ENCODE data around the gene FHIT. TPM values are rescaled to one million over a fixed set of nuclear protein-coding genes. Genes with fewer than 3 reads are reported as not detected.

Gene FHIT
- total RNA-seq, 1 experiment from 2014 or later: 9.8 TPM

GRCh38 chr3:61057464-61057863 lies 193.8 kb downstream of the FHIT start:
- BruUV-seq (replicated peaks): no TSS peak
- Histone ChIP-seq H3K79me2 (ENCODE audit: low read depth) (no peaks in the 10 kb centered on the region), H3K4me1 (replicated peaks; ENCODE audit: insufficient read depth) (no peaks in the 10 kb centered on the region), H3K4me2 (no peak overlapping the region), H3F3A (ENCODE audit: insufficient read depth, low read depth) (no peaks in the 10 kb centered on the region), H2AFZ (no peak overlapping the region), H3K4me3 (no peak overlapping the region), H3K27ac (no peak overlapping the region), H4K20me1 (ENCODE audit: insufficient read depth) (no peaks in the 10 kb centered on the region), H3K27me3 (ENCODE audit: insufficient read depth, low read depth) (no peaks in the 10 kb centered on the region), H3K9me3 (ENCODE audit: insufficient read depth, low read depth) (no peaks in the 10 kb centered on the region), H3K36me3 (ENCODE audit: low read depth) (no peaks in the 10 kb centered on the region), H3K9me2 (ENCODE audit: insufficient read depth) (no peaks in the 10 kb centered on the region)
- ChIA-PET CTCF (no interaction called here), POLR2A (ENCODE audit: unreplicated experiment) (no interaction called here)
- TF ChIP-seq CTCF (conservative IDR thresholded peaks at IDR 0.05) (no peak), EZH2 (IDR thresholded peaks at IDR 0.05; ENCODE audit: low read depth) (no peak)
- DNase-seq: no peak
- intact Hi-C loops (cut with micrococcal nuclease; ENCODE audit: unreplicated experiment): no loop called here

- DNase-seq: no peak
- intact Hi-C loops (cut with micrococcal nuclease; ENCODE audit: unreplicated experiment): no loop called here
- TF ChIP-seq CTCF (conservative IDR thresholded peaks at IDR 0.05) (no peak), EZH2 (IDR thresholded peaks at IDR 0.05; ENCODE audit: low read depth) (no peak)
Observed at GRCh38 chr3:61055447-61055846, 195.8 kb downstream of the FHIT start.

GRCh38 chr3:61053781-61054496 lies 197.3 kb downstream of the FHIT start:
- Histone ChIP-seq H3K4me3 (no peak overlapping the region), H3K9me2 (ENCODE audit: insufficient read depth) (no peaks in the 10 kb centered on the region), H3K9me3 (ENCODE audit: insufficient read depth, low read depth) (no peaks in the 10 kb centered on the region), H3K27me3 (ENCODE audit: insufficient read depth, low read depth) (no peaks in the 10 kb centered on the region), H3K4me2 (no peak overlapping the region), H4K20me1 (ENCODE audit: insufficient read depth) (no peaks in the 10 kb centered on the region), H2AFZ (no peak overlapping the region), H3K4me1 (replicated peaks; ENCODE audit: insufficient read depth) (no peaks in the 10 kb centered on the region), H3F3A (ENCODE audit: insufficient read depth, low read depth) (no peaks in the 10 kb centered on the region), H3K27ac (no peak overlapping the region), H3K79me2 (ENCODE audit: low read depth) (no peaks in the 10 kb centered on the region), H3K36me3 (ENCODE audit: low read depth) (no peaks in the 10 kb centered on the region)
- CTCF ChIA-PET: no interaction called here
- POLR2A ChIA-PET (ENCODE audit: unreplicated experiment): no interaction called here
- BruUV-seq (replicated peaks): no TSS peak
- intact Hi-C loops (cut with micrococcal nuclease; ENCODE audit: unreplicated experiment): no loop called here
- TF ChIP-seq EZH2 (IDR thresholded peaks at IDR 0.05; ENCODE audit: low read depth) (no peak), CTCF (conservative IDR thresholded peaks at IDR 0.05) (no peak)
- no peak for DNase-seq

More at GRCh38 chr3:61055447-61055846, 195.8 kb downstream of the FHIT start:
- no peaks in the 10 kb centered on the region for H3K9me3 ChIP-seq (ENCODE audit: insufficient read depth, low read depth)
- no peak overlapping the region for H3K27ac ChIP-seq
- no TSS peak for BruUV-seq (replicated peaks)
- ChIA-PET CTCF (no interaction called here), POLR2A (ENCODE audit: unreplicated experiment) (interaction anchor here (0.6 kb wide), 1 partner anchor 506 kb away, joined by 19 read pairs; no protein-coding TSS in a partner anchor)
- H2AFZ ChIP-seq: no peak overlapping the region
- no peaks in the 10 kb centered on the region for H3K27me3 ChIP-seq (ENCODE audit: insufficient read depth, low read depth)
- no peaks in the 10 kb centered on the region for H3K79me2 ChIP-seq (ENCODE audit: low read depth)
- H3K36me3 ChIP-seq (ENCODE audit: low read depth): no peaks in the 10 kb centered on the region
- no peaks in the 10 kb centered on the region for H3K9me2 ChIP-seq (ENCODE audit: insufficient read depth)
- no peak overlapping the region for H3K4me2 ChIP-seq
- H3F3A ChIP-seq (ENCODE audit: insufficient read depth, low read depth): no peaks in the 10 kb centered on the region
- no peaks in the 10 kb centered on the region for H3K4me1 ChIP-seq (replicated peaks; ENCODE audit: insufficient read depth)
- H4K20me1 ChIP-seq (ENCODE audit: insufficient read depth): no peaks in the 10 kb centered on the region
- H3K4me3 ChIP-seq: no peak overlapping the region

Data from PC-9 (cell line).